ENCODE measurements around the gene IQGAP1.

GRCh38 chr15:90520365-90520764 is 132.3 kb downstream of the IQGAP1 start:
- TF ChIP-seq CTCF (conservative IDR thresholded peaks at IDR 0.05 in 1 of 2, IDR thresholded peaks at IDR 0.05 in 1 of 2; ENCODE audit: low read depth in 1 of 2, low read length in 2 of 2) (no peak), EZH2 (IDR thresholded peaks at IDR 0.05; ENCODE audit: low read length, missing control alignments) (no peak)
